HG03139 (cell line): ENCODE data around the gene NRAP.
"Not testable (repeated sequence)": the region's sequence is repeated elsewhere in the genome, so short reads cannot be mapped to it uniquely, and the experiment has no call there.

Experiments used
- ATAC-seq: cut with Tn5 transposase; IDR thresholded peaks from one replicate; pipeline ENCODE4 v1.9.1; 2021; ENCODE audit not compliant: unreplicated experiment

Gene NRAP

DNA sequence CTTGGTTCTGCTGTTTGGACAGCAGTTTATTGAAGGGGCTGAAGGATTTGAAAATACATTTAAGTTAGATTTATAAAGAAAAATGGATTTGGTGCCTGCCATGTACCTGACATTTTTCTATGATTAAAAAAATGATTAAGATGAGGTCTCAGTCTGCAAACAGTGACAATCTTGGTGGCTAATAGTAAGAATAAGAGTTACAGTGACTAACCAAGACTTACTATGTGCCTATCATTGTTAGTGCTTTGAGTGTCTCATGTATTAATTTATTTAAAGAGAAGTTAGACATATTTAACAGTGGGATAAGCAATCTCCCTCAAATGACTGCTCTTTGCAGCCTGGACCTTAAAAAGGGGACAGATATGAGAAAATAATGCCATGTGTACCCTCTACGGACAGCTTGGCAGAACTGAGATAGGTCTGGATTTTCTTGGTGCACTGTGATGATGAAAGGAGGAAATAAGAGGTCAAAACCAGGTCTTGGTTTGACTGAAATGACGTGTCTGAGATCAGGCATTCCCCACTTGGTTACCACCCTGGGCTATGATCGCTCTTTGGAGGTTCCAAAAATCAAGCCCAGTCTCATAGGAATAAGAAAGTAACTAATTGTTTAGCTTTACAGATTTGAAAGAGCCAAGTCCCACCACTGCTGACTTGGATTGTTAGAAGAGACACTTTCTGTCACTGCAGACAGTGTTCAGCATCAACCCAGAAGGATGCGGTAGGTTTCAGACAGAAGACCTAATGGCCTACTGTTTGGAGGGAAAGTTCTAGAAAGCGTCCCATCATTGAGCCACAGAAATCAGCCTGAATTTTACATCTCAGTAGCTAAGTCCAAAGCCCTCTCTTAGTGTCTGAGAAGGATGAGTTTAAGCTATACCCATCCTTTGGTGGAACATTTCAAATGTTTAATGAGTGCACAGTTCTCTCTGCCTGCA, 18.0 kb upstream of the NRAP start:
- ATAC-seq, result peak; percentile 52

DNA sequence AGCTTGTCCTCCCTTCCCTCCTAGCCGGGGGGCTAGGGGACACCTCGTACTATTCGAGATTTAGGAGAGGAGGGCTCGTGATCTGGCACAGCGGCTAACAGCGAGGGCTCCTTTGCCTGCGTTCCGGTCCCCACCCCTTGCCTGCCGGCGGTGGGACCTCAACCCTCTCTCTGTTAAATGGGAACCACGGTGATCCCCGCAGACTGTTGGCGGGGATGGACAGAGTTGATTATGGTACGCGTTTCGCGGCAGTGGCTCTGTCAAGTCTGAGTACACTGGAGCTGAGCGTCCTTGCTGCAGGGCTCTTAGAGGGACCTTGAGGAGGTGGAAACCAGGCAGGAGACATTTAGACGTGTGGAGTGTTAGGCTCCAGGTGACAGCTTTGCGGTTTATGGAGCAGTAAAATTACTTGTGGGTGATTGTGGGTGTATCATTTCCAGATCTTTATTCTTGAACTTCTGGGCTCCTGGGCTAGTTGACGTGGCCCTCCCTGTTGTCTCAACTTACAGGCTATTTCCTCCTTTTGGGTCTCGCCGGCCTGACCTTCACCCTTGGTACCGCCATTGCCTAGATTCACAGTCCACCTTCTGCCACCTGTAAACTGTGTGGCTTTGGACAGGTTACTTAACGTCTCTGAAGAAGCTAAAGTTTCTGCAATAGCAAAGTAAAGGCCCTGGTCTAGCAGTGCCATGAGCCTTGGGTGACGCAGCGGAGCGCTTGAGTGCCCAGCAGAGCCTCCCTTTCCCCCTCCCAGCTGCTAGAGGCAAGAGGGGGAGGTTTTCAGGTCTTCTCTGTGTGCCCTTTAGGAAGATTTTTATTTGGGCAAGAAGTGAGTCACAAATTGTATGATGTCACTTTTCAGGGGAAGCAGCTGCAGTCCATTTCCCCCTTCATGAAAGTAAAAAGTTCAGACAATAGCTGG, 16.6 kb upstream of the NRAP start:
- ATAC-seq, result peak; percentile 5

DNA sequence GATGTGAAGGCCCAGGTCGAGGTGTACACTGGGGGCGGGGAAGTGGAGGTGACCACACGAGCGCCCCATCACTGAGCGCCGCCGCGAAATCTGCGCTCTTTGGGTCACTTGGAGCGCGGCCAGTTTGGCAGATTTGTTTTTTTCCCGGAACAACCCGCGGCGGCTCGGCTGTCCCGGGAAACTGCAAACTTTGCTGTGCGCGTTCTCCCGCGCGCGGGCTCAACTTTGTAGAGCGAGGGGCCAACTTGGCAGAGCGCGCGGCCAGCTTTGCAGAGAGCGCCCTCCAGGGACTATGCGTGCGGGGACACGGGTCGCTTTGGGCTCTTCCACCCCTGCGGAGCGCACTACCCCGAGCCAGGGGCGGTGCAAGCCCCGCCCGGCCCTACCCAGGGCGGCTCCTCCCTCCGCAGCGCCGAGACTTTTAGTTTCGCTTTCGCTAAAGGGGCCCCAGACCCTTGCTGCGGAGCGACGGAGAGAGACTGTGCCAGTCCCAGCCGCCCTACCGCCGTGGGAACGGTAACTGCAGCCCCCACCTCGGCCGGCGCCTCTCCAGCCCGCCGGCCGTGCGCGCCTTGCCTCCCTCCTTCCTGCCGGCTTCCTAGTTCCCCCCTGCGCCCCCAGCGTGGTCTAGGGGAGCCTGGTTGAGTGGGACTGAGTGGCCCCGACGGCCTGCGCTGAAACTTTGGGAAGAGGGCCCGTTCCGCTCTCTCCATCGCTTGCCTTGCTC, 15.8 kb upstream of the NRAP start, which contains the start of gene CASP7:
Gene CASP7 (plus strand): TSS at position 450 of the 727 bp plus-strand sequence. CDS start 17,582 bp downstream, outside the sequence.
- peak; percentile 71 for ATAC-seq

DNA sequence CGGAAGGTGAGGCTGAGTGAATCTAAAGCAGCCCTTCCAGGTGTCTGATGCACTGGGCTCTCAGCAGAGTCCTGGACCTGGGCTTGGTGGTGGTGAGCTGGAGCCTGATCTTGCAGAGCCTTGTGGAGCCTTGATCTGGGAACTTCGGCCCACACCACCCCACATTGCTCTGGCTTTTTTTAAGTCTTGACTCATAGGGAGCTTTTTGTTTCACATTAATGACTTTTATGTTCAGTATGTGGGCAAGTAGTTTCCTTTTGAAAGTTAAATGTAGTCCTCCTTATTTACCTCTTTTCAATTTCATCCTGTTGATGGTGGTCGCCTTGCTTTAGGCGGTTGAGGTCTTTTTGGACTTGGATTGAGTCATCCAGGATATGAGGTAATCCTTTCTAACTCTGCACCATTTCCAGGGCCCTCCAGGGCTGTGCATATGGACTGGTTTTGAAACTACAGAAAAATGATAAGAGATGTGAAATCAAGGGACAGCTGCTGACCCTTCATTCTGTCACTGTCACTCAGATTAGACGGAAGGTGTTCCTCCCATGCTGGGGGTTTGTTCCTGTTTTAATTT, 2.9 kb upstream of the NRAP start:
- ATAC-seq, result peak; percentile 78

GRCh38 chr10:113665806-113666354, 2.0 kb upstream of the NRAP start:
- no peak for ATAC-seq

DNA sequence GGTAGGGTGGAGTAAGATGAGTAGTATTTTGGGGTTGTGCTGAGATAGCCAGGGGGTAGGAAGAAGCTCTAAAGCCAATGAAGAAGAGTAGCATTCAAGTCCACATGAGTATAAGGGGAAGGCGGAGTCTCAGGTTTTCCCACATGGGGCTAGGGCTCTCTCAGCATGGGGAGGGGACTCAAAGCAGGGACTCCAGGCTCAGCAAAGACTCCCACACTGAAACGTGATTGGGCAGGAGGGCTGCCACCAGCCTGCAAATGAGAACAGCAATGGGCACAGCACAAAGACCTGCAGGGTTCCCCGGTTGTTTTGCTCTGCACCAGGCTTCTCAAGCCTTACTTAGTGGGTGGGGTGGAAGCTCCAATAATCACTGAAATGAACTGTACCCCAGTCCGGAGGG, 1.5 kb upstream of the NRAP start:
- ATAC-seq, result no peak

GRCh38 chr10:113663142-113663541, 699 bp downstream of the NRAP start:
- no peak for ATAC-seq

DNA sequence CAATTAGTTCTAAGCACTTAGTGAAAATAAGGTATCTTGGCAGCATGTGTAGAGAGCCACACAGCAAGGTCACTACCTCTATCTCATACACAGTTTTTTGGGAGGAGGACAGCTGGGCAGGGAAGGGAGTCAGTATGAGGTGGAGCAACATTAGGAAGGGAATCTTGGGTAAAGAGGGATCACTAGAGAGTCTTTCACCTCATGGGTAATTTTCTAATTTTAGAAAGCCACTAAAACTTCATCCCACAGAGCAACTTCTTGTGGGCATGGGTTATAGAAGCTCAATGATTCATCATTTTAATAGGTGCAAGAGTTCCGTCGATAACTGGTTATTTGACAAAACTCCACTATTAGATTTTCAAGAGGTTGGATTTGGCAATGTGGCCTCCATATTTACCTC, 2.5 kb downstream of the NRAP start:
- no peak for ATAC-seq

GRCh38 chr10:113657544-113657943, 6.3 kb downstream of the NRAP start:
- no peak for ATAC-seq

DNA sequence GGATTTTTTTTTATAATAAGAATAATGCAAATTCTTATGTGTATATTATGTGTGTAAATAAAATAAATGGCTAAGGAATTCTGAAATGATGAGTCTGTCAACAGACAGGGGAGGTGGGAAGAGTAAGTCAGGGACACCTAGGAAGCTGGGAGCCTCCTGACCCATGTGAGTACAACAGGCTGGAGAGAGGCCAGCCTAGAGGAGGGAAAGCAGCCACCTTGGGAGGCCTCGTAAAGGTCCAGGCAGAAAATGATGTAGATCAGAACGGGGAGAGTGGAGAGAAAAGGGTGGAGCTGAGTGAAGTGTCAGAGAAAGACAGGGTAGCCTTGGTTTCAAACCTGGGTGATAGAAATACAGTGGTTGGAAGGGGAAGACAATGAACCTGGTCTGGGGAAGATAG, 6.9 kb downstream of the NRAP start:
- ATAC-seq, result no peak

- not testable (repeated sequence) for ATAC-seq
Measured at GRCh38 chr10:113652456-113652855, 11.4 kb downstream of the NRAP start.

DNA sequence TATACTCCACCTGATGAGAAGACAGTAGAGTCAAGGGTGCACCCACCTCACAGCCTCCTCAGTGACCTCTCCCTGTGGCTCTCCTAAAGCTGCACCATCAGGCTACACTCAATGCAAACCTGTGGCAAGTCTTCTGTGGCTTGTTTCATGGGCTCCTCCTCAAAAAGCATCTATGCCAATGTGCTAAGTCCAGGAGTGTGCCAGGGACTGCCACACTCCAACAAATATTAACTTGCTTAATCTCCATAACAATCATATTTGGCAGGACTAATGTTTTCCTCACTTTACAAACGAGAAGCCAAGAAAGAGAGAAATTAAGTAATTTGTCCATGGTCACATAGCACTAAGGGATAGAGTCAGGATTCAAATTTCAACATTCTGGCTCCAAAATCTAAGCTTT, 11.9 kb downstream of the NRAP start:
- no peak for ATAC-seq

DNA sequence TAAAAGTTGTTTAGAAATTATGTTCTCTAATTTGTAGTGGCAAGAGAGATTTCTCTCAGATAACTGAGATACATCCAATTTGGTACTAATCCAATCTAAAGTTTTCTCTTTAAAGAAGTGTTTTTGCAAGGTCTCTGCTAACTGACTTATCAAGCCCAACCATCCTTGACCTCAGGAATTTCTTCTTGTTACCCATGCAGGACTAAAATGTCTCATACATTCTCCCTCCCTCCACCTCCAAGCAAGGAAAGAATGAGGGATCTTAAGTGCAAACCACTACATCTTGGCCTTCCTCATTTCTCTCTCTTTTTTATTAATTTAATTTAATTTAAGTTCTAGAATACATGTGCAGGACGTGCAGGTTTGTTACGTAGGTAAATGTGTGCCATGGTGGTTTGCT, 12.8 kb downstream of the NRAP start:
- no peak for ATAC-seq

DNA sequence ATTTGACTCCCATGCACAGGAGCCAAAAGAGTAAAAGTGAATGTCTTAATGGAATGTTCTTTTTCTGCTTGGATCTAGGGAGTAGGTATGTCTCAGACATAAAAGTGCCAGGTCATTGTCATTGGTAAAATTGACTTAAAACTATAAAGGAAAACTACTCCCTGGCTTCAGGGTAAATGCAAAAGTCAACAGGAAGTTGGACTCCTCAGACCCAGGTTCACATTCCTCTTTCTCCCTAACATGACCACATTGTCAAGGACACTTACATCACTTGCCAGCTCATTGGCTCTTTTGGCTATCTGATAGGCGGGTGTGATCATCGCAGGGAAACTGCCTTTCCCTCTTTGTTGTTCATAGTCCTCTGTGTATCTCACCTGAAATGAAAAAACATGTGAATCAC, 13.7 kb downstream of the NRAP start:
- no peak for ATAC-seq

DNA sequence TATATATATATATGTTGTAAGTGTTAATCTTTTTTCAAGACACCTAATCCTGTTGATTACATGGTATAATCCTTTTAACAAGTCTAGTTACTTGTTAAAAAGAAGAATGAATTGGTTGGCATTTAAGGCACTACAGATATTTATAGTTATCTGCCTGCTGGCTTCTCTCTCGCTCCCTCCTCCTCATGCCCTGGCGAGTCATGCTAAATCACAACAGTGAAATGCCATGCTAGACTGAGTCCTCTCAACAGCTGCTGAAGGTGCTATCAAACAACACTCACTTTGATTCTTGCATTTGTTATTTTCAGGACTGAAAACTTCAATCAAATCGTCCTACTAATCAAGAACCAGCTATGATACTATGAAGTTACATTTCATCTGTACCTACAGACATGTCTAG, 15.4 kb downstream of the NRAP start:
- no peak for ATAC-seq

DNA sequence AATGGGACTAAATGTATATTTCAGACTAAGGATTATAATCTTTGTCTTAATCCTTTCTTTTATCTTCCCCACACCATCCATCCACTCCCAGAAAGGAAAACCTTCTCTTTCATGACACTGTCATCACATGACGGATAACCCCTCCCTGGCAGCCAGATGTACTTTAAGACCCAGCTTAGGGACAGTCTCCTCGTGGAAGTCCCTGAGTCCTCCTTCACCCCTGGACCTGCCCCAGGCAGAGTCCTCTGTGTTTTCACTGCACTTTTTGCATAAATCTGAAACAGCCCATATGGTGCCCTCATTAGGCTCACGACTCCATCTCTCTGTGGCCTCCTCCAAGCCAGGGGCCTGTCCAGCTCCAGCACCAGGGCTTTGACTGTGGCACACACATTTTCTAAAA, 16.0 kb downstream of the NRAP start:
- ATAC-seq, result no peak

GRCh38 chr10:113646336-113647201, 17.3 kb downstream of the NRAP start:
- ATAC-seq, result no peak

GRCh38 chr10:113644185-113645120, 19.4 kb downstream of the NRAP start:
- no peak for ATAC-seq
